HAP-1 (cell line): Measurements from ENCODE around the gene UPF1.
A peak's percentile ranks its signal among the peaks of the same experiment; 100 is the strongest.
"Not testable (repeated sequence)": the region's sequence is repeated elsewhere in the genome, so short reads cannot be mapped to it uniquely, and the experiment has no call there.

Experiments used
- DNase-seq, 2 experiments: peaks; one replicate each; pipeline ENCODE4 v3.0.0-alpha.2; 2016 to 2020; ENCODE audit warnings: low spot score in 2 of 2
- H3K27me3 ChIP-seq: fragments of 250-450 bp; sonication (Bioruptor Pico); 2 replicates; pipeline ENCODE4 v1.5.1; 2020; ENCODE audit warnings: low read depth, mild to moderate bottlenecking, moderate library complexity
- H3K36me3 ChIP-seq: fragments of 250-450 bp; sonication (Bioruptor Pico); replicated peaks from 2 replicates; pipeline ENCODE4 v1.5.1; 2020; ENCODE audit warnings: mild to moderate bottlenecking
- H3K4me1 ChIP-seq: fragments of 250-450 bp; sonication (Bioruptor Pico); 2 replicates; pipeline ENCODE4 v1.5.1; 2020; ENCODE audit warnings: mild to moderate bottlenecking
- H3K4me3 ChIP-seq: fragments of 250-450 bp; sonication (Bioruptor Pico); 2 replicates; pipeline ENCODE4 v1.5.1; 2020; ENCODE audit warnings: mild to moderate bottlenecking, moderate library complexity
- H3K9me3 ChIP-seq: fragments of 250-450 bp; sonication (Bioruptor Pico); 2 replicates; pipeline ENCODE4 v1.5.1; 2020; ENCODE audit warnings: mild to moderate bottlenecking, moderate library complexity
- in situ Hi-C: fragments of 300-500 bp; cut with MboI; formaldehyde crosslinking; loops from 3 replicates; pipeline ENCODE4 v1.14.3; 2020; ENCODE audit warnings: low sequenced_read_pairs, inconsistent platforms, mixed read lengths

The UPF1 gene

DNA sequence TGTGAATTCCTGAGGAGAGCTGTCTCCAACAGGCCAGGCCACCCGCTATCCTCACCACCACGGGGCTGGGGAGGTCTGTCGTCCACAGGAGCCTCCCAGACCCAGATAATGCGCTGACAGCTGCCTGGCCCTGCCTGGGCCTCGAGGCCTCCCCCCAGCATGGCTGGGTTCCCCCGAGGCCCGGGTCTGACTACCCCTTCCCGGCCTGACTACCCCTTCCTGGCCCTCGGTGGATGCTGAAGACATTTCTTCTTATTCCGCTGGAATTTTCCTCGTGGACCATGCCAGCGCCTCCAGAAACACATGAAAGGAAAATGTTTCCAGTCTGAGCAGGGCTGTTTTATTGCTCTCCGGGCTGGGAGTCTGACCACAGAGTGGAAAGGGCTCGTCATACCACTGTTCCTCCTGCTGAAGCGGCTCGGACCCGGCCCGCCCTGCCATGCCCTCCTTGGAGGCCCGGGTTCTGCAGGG, 23.9 kb upstream of the UPF1 start:
- no peak for DNase-seq
- Histone ChIP-seq H3K4me3 (no peak overlapping the region), H3K27me3 (peaks cover 7% of the 10 kb centered on the region; the same call in 1 of the 2 replicates), H3K36me3 (no peaks in the 10 kb centered on the region), H3K4me1 (no peaks in the 10 kb centered on the region), H3K9me3 (no peaks in the 10 kb centered on the region)
- in situ Hi-C loops: no loop called here

DNA sequence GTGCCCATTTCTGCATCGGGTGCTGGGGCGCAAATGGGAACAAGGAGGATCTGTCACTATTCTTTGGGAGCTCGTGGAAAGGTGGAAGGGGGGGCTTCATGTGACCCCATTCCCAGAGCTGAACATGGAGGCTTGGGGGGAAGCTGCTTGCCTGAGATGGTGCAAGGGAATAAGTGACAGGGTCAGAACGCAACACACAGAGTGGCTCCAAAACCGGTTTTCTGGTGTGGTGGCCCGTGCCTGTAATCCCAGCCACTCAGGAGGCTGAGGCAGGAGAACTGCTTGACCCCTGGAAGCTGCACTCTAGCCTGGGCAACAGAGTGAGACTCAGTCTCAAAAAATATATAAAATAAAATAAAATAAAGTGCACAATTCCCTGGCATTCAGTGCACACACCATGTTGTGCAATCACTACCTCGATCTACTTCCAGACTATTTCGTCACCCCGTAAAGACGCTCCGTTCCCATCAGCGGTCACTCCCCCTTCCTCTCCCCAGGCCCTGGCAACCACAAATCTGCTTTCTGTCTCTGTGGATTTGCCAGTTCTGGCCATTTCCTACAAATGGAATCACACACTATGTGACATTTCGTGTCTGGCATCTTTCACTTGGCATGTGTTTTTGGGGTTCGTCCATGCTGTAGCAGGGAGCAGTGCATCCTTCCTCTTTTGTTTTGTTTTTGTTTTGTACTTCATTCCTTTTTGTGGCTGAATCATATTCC, 22.4 kb upstream of the UPF1 start:
- Histone ChIP-seq H3K27me3 (peaks cover 7% of the 10 kb centered on the region; the same call in 1 of the 2 replicates), H3K9me3 (no peaks in the 10 kb centered on the region), H3K4me3 (no peak overlapping the region), H3K36me3 (no peaks in the 10 kb centered on the region), H3K4me1 (no peaks in the 10 kb centered on the region)
- DNase-seq: no peak
- in situ Hi-C loops: no loop called here

DNA sequence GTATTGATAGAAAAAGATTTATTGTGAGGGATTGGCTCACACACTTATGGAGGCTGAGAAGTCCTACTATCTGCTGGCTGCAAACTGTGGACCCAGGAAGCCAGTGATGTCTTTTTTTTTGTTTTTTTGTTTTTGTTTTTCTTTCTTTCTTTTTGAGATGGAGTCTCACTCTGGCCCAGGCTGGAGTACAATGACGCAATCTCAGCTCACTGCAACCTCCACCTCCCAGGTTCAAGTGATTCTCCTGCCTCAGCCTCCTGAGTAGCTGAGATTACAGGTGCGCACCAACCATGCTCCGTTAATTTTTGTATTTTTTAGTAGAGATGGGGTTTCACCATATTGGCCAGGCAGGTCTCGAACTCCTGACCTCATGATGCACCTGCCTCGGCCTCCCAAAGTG, 20.1 kb upstream of the UPF1 start:
- H3K9me3 ChIP-seq, in situ Hi-C loops, H3K36me3 ChIP-seq, H3K4me3 ChIP-seq, H3K4me1 ChIP-seq, DNase-seq, H3K27me3 ChIP-seq: not testable (repeated sequence)

DNA sequence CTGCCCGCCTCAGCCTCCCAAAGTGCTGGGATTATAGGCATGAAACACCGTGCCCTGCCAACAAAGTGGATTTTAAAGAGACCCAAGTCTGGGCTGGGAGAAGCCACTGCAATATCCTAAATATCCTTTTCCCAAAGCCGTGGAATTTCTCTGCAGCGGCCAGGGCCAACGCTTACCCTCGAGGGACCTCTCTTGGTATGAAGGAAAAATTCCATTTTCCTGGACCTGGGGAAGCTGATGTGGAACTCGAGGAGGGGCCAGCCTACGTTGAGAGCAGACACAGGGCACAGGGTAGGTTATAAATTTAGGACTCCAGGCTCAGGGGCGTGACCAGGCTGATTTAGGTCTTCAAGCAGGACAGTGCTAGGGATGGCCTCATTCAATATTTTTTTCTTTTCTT, 17.7 kb upstream of the UPF1 start:
- in situ Hi-C loops: no loop called here
- Histone ChIP-seq H3K4me3 (no peak overlapping the region), H3K27me3 (peaks cover 4% of the 10 kb centered on the region; the same call in 1 of the 2 replicates), H3K4me1 (no peaks in the 10 kb centered on the region), H3K36me3 (no peaks in the 10 kb centered on the region), H3K9me3 (no peaks in the 10 kb centered on the region)
- DNase-seq: no peak

DNA sequence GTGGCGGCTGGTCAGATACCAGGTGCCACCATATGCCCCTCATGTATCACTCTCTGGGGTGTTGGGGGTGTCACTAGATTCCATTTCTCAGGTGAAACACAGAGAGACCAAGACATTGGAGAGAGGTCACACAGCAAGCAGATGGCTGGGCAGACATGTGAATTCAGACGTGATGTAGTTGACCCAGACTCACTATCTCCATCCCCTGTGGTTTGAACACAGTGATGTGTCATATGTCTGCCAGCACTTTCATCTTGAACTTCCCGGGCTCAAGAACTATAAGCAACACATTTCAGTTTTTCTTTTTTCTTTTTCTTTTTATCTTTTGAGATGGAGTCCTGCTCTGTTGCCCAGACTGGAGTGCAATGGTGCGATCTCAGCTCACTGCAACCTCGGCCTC, 16.1 kb upstream of the UPF1 start:
- DNase-seq: no peak
- no peaks in the 10 kb centered on the region for H3K9me3 ChIP-seq
- no peaks in the 10 kb centered on the region for H3K36me3 ChIP-seq
- no peaks in the 10 kb centered on the region for H3K27me3 ChIP-seq
- no peaks in the 10 kb centered on the region for H3K4me1 ChIP-seq
- H3K4me3 ChIP-seq: no peak overlapping the region
- in situ Hi-C loops: no loop called here

DNA sequence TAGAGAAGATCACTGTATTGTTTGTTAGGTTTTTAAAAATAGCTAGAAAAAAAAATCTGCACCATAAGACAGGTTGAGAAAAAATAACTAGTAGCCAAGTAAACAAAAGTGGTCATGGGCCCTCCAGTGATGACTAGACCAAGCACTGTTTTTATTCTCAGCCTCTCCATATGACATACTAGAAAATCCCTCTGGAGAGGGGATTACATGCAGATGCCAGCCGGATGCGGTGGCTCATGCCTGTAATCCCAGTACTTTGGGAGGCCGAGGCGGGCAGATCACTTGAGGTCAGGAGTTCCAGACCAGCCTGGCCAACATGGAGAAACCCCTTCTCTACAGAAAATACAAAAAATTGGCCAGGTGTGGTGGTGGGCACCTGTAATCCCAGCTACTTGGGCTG, 15.1 kb upstream of the UPF1 start:
- H3K9me3 ChIP-seq, H3K4me1 ChIP-seq, H3K27me3 ChIP-seq, H3K36me3 ChIP-seq, in situ Hi-C loops, DNase-seq, H3K4me3 ChIP-seq: not testable (repeated sequence)

DNA sequence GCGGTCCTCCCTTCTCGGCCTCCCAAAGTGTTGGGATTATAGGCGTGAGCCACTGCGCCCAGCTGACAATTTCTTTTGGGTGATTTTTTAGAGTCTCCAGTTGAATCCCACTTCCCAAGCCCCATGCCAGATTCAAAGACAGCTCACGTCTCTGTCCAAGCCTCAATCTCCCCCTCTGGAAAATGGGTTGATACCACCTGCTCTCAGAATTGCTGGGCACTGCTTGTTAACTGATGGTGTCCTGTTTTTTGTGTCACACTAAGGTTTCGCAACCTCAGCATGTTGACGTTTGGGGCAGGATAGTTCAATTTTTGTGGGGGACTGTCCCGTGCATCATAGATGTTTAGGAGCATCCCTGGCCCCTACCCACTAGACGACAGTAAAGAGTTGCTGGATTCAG, 14.2 kb upstream of the UPF1 start:
- DNase-seq: no peak
- H3K9me3 ChIP-seq: no peaks in the 10 kb centered on the region
- no peaks in the 10 kb centered on the region for H3K36me3 ChIP-seq
- H3K27me3 ChIP-seq: no peaks in the 10 kb centered on the region
- H3K4me1 ChIP-seq: no peaks in the 10 kb centered on the region
- in situ Hi-C loops: no loop called here
- H3K4me3 ChIP-seq: no peak overlapping the region

DNA sequence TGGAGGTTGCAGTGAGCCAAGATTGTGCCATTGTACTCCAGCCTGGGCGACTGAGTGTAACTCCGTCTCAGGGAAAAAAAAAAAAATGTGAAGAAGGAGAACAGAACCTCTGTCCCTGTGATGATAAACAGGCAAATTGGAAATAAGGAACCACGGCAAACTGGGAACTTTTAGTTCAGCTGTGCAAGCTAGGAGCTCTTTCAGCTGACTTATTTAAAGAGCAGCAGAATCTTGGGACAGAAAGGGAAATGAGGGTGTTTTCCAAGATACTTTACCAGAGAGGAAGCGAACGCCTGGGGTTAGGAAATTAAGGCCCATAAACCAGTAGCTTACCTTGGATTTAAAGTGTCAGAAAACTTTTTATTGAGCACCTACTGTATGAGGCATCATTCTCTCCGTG, 3.0 kb upstream of the UPF1 start:
- Histone ChIP-seq H3K36me3 (peaks cover 3% of the 10 kb centered on the region; the same call in 1 of the 2 replicates), H3K9me3 (0 out of 2 replicates have a peak, but pooled peaks cover 2% of the 10 kb centered on the region), H3K4me3 (no peak overlapping the region), H3K4me1 (peaks cover 3% of the 10 kb centered on the region), H3K27me3 (no peaks in the 10 kb centered on the region)
- DNase-seq: no peak
- in situ Hi-C loops: no loop called here

DNA sequence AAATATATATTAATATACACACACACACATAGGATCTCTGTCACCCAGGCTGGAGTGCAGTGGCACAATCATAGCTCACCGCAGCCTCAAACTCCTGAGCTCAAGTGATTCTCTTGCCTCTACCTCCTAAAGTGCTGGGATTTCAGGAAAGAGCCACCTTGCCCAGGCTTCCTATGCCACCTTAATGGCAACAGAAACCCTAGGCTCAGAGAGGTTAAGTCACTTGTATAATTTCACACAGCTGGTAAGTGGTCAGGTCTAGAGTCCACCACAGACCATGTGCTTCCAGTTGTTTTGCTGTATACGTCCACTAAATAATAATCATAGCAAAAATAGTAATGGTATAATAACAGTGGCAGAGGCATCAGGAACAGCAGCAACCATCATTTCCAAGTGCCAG, 1.3 kb upstream of the UPF1 start:
- H3K9me3 ChIP-seq: 0 out of 2 replicates have a peak, but pooled peaks cover 2% of the 10 kb centered on the region
- in situ Hi-C loops: no loop called here
- no peaks in the 10 kb centered on the region for H3K27me3 ChIP-seq
- H3K4me3 ChIP-seq: no peak overlapping the region
- peaks cover 10% of the 10 kb centered on the region for H3K4me1 ChIP-seq
- DNase-seq: no peak
- H3K36me3 ChIP-seq: peaks cover 13% of the 10 kb centered on the region

DNA sequence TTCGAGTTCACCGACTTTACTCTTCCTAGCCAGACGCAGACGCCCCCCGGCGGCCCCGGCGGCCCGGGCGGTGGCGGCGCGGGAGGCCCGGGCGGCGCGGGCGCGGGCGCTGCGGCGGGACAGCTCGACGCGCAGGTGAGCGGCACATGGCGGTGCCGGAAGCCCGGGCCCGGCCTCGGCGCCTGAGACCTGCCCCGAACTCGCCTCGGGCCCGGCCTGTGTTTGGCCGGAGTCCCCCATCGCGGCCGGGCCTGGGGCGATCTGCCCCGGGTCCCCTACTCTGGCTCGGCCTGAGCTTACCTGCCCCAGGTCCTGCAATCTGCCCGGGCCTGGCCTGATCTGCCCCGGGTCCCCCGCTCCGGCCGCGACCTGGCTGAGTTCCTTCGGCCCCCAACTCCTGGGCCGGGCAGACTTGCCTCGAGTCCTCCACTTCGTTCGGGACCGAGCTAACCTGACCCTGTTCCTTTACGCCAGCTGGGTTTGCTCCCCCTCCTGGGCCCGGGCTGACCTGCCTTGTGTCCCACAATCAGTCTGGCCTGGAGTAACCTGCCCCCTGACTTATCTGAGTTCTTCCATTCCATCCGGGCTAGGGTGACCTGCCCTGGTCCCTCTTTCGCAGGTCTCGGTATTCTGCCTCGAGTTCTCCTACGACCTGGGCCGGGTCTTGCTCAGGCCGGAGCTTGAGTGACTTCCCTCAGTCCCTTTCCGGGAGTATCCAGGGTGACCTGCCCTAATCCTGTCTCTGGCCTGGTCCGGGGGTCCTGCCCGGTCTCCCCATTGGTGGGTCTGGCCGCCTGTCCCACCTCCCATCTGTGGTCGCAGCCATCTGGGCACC, 764 bp downstream of the UPF1 start:
- Histone ChIP-seq H3K27me3 (no peaks in the 10 kb centered on the region), H3K4me1 (peaks cover 10% of the 10 kb centered on the region), H3K36me3 (peaks cover 28% of the 10 kb centered on the region), H3K9me3 (no peaks in the 10 kb centered on the region), H3K4me3 (peak overlapping the region; percentile 80)
- DNase-seq: peak in 1 of 2 experiments; percentile 51
- in situ Hi-C loops: no loop called here

DNA sequence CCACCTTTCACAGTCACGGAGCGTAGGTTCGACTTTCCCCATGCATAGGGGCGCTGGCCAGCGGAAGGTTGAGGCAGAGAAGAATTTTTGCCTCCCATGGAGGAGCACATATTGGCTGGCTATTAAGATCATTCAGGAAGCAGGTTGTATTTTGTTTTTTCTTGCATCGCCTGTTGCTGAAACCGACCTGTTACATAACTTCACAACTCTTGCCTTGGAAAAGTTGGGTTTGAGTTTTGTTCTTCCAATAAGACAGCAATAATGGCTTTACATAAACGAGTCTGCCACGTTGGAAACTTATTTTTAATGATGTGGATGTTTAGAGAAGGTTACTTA, 1.4 kb downstream of the UPF1 start:
- in situ Hi-C loops: no loop called here
- no peak for DNase-seq

DNA sequence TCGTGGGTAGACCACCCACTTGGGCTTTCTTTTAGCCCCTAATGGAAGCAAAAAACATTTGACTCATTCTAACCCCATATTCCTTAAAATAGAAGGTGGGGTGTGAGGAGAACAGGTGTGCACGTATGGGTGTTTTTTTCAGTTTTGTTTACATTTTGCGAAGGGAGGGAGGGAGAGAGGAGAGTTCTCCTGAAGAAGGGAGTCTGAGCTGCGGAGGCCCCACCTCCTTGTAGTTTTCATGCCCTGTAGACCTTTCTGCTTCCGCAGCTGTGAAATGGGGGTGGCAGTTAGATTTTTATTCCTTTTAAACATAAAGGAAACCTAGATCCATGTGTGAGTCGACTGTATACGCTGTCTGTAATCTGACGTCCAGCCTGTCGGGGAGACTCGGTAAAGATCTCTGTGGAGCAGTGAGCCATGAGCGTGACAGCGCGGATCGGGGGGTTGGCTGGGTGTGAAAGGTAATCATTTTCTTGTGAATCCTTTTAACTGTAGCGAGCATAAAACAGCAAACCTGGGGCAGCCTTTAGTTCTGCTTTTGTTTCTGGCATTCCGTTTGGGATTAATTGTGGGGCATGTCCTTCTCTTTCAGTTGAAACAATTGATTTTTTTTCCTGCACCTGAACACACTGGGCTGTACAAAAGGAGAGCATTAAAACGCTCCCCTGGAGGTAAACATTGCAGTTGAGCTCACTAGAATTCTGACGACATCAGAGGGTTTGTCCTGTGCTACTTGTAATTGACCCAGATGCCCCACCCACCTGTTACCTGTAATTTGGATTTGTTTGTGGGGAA, 2.3 kb downstream of the UPF1 start:
- no peaks in the 10 kb centered on the region for H3K9me3 ChIP-seq
- peak overlapping the region; percentile 80 for H3K4me3 ChIP-seq
- peaks cover 10% of the 10 kb centered on the region for H3K4me1 ChIP-seq
- peaks cover 42% of the 10 kb centered on the region for H3K36me3 ChIP-seq
- no peaks in the 10 kb centered on the region for H3K27me3 ChIP-seq
- DNase-seq: peak; percentile 64 to 69
- in situ Hi-C loops: no loop called here

More for the DNA sequence above, 1.4 kb downstream of the UPF1 start:
- H3K36me3 ChIP-seq: peaks cover 34% of the 10 kb centered on the region
- H3K27me3 ChIP-seq: no peaks in the 10 kb centered on the region
- peaks cover 10% of the 10 kb centered on the region for H3K4me1 ChIP-seq
- H3K4me3 ChIP-seq: peak overlapping the region; percentile 80
- H3K9me3 ChIP-seq: no peaks in the 10 kb centered on the region

DNA sequence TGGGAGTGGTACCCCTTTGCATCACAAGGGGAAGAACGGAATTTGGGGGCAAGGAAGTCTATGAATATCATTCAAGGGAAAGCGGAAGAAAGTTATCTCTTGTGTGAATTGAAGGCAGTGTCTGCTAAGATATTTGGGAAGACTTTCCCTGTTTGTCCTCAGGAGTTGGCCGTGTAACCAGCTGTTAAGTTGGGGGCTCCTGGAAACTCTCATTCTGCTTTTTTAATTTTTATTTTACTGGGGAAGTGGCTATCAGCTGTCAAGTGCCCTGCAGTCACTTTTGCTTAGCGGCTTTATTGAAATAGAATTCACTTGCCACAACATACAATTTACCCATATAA, 2.9 kb downstream of the UPF1 start:
- in situ Hi-C loops: no loop called here
- no peak for DNase-seq
- Histone ChIP-seq H3K4me1 (peaks cover 10% of the 10 kb centered on the region), H3K9me3 (no peaks in the 10 kb centered on the region), H3K4me3 (peak overlapping the region; percentile 80), H3K36me3 (peaks cover 47% of the 10 kb centered on the region), H3K27me3 (no peaks in the 10 kb centered on the region)
